ENCODE measurements around the gene NKX6-1. TPM values are rescaled to one million over a fixed set of nuclear protein-coding genes. Genes with fewer than 3 reads are reported as not detected.

Gene NKX6-1
- total RNA-seq, 2 donors from 2014 or later, result 1.2 TPM; not detected in 1

DNA sequence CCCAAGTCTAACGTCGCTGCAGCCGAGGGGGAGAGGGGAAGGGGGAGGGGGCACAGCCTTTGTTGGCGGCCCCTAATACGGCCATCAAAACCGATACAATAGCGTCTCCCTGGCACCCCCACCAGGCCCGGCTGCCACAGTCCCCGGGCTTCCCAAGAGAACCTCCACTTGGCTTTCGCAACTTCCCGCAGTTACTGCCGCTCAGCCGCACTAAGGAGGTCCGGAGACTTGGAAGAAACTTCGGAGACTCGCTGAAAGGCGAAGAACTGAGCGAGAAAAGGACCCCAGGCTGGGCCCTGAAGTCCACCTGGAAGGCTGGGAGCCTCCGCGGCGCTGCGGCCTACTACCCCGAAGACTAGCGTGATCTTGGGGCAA is 2.8 kb downstream of the NKX6-1 start:
- no peak for ATAC-seq (ENCODE audit: insufficient number of reproducible peaks, low FRiP score, low read depth)

GRCh38 chr4:84495794-84496261 is 3.3 kb downstream of the NKX6-1 start:
- ATAC-seq (ENCODE audit: insufficient number of reproducible peaks, low FRiP score, low read depth), result no peak
- Histone ChIP-seq H3K4me1 (ENCODE audit: control insufficient read depth in 1 of 2, low read depth in 2 of 2) (peaks cover 0 to 45% of the 10 kb centered on the region in 2 donors), H3K36me3 (no peaks in the 10 kb centered on the region), H3K27ac (no peak overlapping the region), H3K27me3 (replicated peaks; ENCODE audit: insufficient read depth) (peaks cover 29% of the 10 kb centered on the region), H3K4me3 (no peak overlapping the region), H3K9me3 (no peaks in the 10 kb centered on the region)
- DNase-seq (ENCODE audit: low spot score), result no peak
- TF ChIP-seq, protein P1, sequence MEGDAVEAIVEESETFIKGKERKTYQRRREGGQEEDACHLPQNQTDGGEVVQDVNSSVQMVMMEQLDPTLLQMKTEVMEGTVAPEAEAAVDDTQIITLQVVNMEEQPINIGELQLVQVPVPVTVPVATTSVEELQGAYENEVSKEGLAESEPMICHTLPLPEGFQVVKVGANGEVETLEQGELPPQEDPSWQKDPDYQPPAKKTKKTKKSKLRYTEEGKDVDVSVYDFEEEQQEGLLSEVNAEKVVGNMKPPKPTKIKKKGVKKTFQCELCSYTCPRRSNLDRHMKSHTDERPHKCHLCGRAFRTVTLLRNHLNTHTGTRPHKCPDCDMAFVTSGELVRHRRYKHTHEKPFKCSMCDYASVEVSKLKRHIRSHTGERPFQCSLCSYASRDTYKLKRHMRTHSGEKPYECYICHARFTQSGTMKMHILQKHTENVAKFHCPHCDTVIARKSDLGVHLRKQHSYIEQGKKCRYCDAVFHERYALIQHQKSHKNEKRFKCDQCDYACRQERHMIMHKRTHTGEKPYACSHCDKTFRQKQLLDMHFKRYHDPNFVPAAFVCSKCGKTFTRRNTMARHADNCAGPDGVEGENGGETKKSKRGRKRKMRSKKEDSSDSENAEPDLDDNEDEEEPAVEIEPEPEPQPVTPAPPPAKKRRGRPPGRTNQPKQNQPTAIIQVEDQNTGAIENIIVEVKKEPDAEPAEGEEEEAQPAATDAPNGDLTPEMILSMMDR (IDR thresholded peaks at IDR 0.05), result no peak

More for the DNA sequence above, 2.8 kb downstream of the NKX6-1 start:
- H3K27ac ChIP-seq, result no peak overlapping the region
- peaks cover 34% of the 10 kb centered on the region for H3K27me3 ChIP-seq (replicated peaks; ENCODE audit: insufficient read depth)
- H3K4me3 ChIP-seq, result no peak overlapping the region
- H3K9me3 ChIP-seq, result no peaks in the 10 kb centered on the region
- TF ChIP-seq, protein P1 (IDR thresholded peaks at IDR 0.05), result no peak
- H3K36me3 ChIP-seq, result no peaks in the 10 kb centered on the region
- H3K4me1 ChIP-seq (ENCODE audit: control insufficient read depth in 1 of 2, low read depth in 2 of 2), result peaks cover 0 to 45% of the 10 kb centered on the region in 2 donors
- DNase-seq (ENCODE audit: low spot score), result no peak

- H3K27me3 ChIP-seq (replicated peaks; ENCODE audit: insufficient read depth), result peaks cover 23% of the 10 kb centered on the region
- TF ChIP-seq, protein P1 (IDR thresholded peaks at IDR 0.05), result no peak
- peaks cover 0 to 45% of the 10 kb centered on the region in 2 donors for H3K4me1 ChIP-seq (ENCODE audit: control insufficient read depth in 1 of 2, low read depth in 2 of 2)
- DNase-seq (ENCODE audit: low spot score) (no peak), ATAC-seq (ENCODE audit: insufficient number of reproducible peaks, low FRiP score, low read depth) (no peak)
- no peaks in the 10 kb centered on the region for H3K9me3 ChIP-seq
- H3K36me3 ChIP-seq, result no peaks in the 10 kb centered on the region
- no peak overlapping the region for H3K27ac ChIP-seq
- H3K4me3 ChIP-seq, result no peak overlapping the region
Observed at GRCh38 chr4:84495118-84495793, 3.8 kb downstream of the NKX6-1 start.

- DNase-seq (ENCODE audit: low spot score) (no peak), ATAC-seq (ENCODE audit: insufficient number of reproducible peaks, low FRiP score, low read depth) (no peak)
- TF ChIP-seq, protein P1 (IDR thresholded peaks at IDR 0.05), result no peak
- H3K4me1 ChIP-seq (ENCODE audit: control insufficient read depth in 1 of 2, low read depth in 2 of 2), result peaks cover 0 to 38% of the 10 kb centered on the region in 2 donors
- peaks cover 16% of the 10 kb centered on the region for H3K27me3 ChIP-seq (replicated peaks; ENCODE audit: insufficient read depth)
- H3K4me3 ChIP-seq, result no peak overlapping the region
- no peaks in the 10 kb centered on the region for H3K9me3 ChIP-seq
- no peak overlapping the region for H3K27ac ChIP-seq
- H3K36me3 ChIP-seq, result no peaks in the 10 kb centered on the region
Observed at GRCh38 chr4:84494531-84494930, 4.6 kb downstream of the NKX6-1 start.

GRCh38 chr4:84494076-84494475 is 5.0 kb downstream of the NKX6-1 start:
- no peak overlapping the region for H3K27ac ChIP-seq
- peaks cover 12% of the 10 kb centered on the region for H3K27me3 ChIP-seq (replicated peaks; ENCODE audit: insufficient read depth)
- H3K36me3 ChIP-seq, result no peaks in the 10 kb centered on the region
- ATAC-seq (ENCODE audit: insufficient number of reproducible peaks, low FRiP score, low read depth) (no peak), DNase-seq (ENCODE audit: low spot score) (no peak)
- no peaks in the 10 kb centered on the region for H3K9me3 ChIP-seq
- H3K4me1 ChIP-seq (ENCODE audit: control insufficient read depth in 1 of 2, low read depth in 2 of 2), result peaks cover 0 to 33% of the 10 kb centered on the region in 2 donors
- TF ChIP-seq, protein P1 (IDR thresholded peaks at IDR 0.05), result no peak
- H3K4me3 ChIP-seq, result no peak overlapping the region
